Measurements from ENCODE around the gene CLIC3.

The CLIC3 gene

DNA sequence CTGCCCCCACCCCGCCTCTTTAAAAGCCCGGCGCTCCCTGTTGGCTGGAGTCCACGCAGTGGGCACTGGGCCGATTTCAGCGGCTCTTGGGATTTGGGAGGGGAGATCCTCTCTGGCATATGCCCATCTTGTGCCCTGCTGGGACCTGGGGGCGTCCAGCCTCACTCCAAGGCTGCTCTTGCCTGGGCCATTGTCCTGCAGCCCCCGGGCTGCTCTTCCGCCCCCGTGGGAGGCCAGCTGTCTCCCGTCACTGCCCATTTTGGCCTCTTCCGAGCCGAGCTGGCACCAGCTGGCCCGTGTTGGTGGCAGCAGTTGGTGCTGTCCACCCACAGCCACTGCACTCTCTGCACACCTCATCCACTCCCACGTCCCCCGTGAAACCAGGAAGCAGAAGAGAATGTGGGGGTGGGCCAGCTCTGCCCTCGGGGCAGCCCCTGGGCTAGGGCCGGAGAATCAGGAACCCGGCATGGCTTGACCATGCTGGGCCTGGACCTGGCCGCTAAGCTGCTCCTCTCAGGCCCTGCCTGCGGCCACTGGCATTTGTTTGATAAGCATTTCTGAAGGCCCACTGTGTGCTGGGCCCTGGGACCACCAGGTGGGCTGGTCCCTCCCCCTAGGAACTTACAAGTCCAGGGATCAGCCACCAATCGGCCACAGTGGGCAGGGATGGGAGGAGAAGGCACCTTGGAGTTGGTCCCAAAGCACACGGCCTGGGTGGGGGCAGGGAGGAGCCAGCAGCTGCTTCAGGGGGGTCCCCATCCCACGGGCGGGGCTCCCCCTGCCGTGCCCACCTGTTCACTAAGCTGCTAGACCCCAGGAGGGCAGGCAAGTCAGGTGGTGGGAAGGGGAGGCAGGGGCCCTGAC lies 49.1 kb downstream of the CLIC3 start:
- TF ChIP-seq, protein P1, sequence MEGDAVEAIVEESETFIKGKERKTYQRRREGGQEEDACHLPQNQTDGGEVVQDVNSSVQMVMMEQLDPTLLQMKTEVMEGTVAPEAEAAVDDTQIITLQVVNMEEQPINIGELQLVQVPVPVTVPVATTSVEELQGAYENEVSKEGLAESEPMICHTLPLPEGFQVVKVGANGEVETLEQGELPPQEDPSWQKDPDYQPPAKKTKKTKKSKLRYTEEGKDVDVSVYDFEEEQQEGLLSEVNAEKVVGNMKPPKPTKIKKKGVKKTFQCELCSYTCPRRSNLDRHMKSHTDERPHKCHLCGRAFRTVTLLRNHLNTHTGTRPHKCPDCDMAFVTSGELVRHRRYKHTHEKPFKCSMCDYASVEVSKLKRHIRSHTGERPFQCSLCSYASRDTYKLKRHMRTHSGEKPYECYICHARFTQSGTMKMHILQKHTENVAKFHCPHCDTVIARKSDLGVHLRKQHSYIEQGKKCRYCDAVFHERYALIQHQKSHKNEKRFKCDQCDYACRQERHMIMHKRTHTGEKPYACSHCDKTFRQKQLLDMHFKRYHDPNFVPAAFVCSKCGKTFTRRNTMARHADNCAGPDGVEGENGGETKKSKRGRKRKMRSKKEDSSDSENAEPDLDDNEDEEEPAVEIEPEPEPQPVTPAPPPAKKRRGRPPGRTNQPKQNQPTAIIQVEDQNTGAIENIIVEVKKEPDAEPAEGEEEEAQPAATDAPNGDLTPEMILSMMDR (IDR thresholded peaks at IDR 0.05; ENCODE audit: low read depth, low read length), result no peak
- H3K4me3 ChIP-seq (replicated peaks in 1 of 2; ENCODE audit: low read depth in 2 of 2, low read length in 2 of 2), result no peak overlapping the region
- no peak for DNase-seq (ENCODE audit: low read depth in 2 of 2)

DNA sequence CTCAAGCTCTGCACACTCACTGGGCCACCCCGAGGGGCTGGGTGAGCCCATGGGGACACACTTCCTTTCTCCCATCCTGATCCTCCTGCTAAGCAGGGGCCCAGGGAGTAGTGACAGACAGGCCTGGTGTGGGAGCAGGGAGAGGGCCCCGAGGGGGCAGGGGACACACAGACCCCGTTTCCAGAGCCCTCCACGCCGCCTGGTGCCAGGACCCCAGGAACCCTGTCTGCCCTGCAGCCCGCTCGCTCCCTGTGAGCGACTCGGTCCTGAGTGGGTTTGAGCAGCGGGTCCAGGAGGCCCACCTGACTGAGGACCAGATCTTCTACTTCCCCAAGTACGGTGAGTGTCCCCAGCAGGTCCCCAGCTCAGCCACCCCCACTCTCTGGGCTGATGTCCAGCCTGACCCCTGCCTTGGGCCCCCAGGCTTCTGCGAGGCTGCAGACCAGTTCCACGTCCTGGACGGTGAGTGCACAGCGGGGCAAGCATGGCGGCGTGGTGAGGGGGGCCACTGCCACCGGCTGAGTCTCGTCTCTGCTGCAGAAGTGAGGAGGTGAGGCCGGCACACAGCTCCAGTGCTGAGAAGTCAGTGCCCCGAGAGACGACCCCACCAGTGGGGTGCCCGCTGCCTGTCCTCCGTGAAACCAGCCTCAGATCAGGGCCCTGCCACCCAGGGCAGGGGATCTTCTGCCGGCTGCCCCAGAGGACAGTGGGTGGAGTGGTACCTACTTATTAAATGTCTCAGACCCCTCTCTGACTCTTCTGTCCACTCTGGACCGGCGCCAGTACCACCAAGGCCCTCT lies 49.9 kb downstream of the CLIC3 start:
- DNase-seq (ENCODE audit: low read depth in 2 of 2), result no peak
- TF ChIP-seq, protein P1 (IDR thresholded peaks at IDR 0.05; ENCODE audit: low read depth, low read length), result no peak
- no peak overlapping the region for H3K4me3 ChIP-seq (replicated peaks in 1 of 2; ENCODE audit: low read depth in 2 of 2, low read length in 2 of 2)

DNA sequence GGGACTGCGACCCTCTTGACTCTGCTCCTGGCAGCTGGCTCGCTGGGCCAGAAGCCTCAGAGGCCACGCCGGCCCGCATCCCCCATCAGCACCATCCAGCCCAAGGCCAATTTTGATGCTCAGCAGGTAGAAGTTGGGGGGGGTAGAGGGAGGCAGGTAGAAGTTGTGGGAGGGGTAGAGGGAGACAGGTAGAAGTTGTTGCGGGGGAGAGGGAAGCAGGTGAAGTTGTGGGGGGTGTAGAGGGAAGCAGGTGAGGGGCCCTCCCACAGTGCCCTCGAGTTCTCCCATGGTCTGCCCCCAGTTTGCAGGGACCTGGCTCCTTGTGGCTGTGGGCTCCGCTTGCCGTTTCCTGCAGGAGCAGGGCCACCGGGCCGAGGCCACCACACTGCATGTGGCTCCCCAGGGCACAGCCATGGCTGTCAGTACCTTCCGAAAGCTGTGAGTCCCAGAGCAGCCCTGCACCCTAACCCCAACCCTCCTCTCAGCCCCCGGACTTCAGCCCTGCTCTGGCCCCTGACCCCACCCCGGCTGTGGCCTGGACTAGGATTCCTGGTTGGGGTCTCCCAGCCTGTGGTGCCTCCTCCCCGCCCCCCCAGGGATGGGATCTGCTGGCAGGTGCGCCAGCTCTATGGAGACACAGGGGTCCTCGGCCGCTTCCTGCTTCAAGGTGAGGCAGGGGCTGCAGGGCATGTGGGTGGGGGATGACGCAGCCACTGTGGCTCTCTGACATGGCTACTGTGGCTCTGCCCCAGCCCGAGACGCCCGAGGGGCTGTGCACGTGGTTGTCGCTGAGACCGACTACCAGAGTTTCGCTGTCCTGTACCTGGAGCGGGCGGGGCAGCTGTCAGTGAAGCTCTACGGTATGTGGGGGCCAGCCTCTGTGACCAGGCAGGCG lies 50.8 kb downstream of the CLIC3 start:
- TF ChIP-seq, protein P1 (IDR thresholded peaks at IDR 0.05; ENCODE audit: low read depth, low read length), result no peak
- no peak for DNase-seq (ENCODE audit: low read depth in 2 of 2)
- H3K4me3 ChIP-seq (replicated peaks in 1 of 2; ENCODE audit: low read depth in 2 of 2, low read length in 2 of 2), result no peak overlapping the region

Data from cardiac fibroblast (primary cell).